ENCODE measurements around the gene FAP.

The FAP gene

GRCh38 chr2:162244541-162245031, 1.3 kb upstream of the FAP start:
- no peak overlapping the region for H3K4me3 ChIP-seq (replicated peaks in 1 of 2; ENCODE audit: low read depth in 2 of 2, low read length in 2 of 2)
- peak; percentile 87 to 98 for DNase-seq (ENCODE audit: low read depth in 2 of 2)
- TF ChIP-seq CTCF (IDR thresholded peaks at IDR 0.05; ENCODE audit: low read depth, low read length), result no peak

GRCh38 chr2:162243715-162244114, 470 bp upstream of the FAP start:
- peak overlapping the region in 1 of 2 donors; percentile 70 for H3K4me3 ChIP-seq (replicated peaks in 1 of 2; ENCODE audit: low read depth in 2 of 2, low read length in 2 of 2)
- TF ChIP-seq CTCF (IDR thresholded peaks at IDR 0.05; ENCODE audit: low read depth, low read length), result no peak
- no peak for DNase-seq (ENCODE audit: low read depth in 2 of 2)

GRCh38 chr2:162242586-162243280, 512 bp downstream of the FAP start:
- no peak for TF ChIP-seq CTCF (IDR thresholded peaks at IDR 0.05; ENCODE audit: low read depth, low read length)
- DNase-seq (ENCODE audit: low read depth in 2 of 2), result peak; percentile 87 to 92
- H3K4me3 ChIP-seq (replicated peaks in 1 of 2; ENCODE audit: low read depth in 2 of 2, low read length in 2 of 2), result peak overlapping the region; percentile 43 to 70

GRCh38 chr2:162241571-162241970, 1.7 kb downstream of the FAP start:
- H3K4me3 ChIP-seq (replicated peaks in 1 of 2; ENCODE audit: low read depth in 2 of 2, low read length in 2 of 2), result peak overlapping the region; percentile 43 to 70
- TF ChIP-seq CTCF (IDR thresholded peaks at IDR 0.05; ENCODE audit: low read depth, low read length), result no peak
- peak in 1 of 2 donors; percentile 29 for DNase-seq (ENCODE audit: low read depth in 2 of 2)

- H3K4me3 ChIP-seq (replicated peaks in 1 of 2; ENCODE audit: low read depth in 2 of 2, low read length in 2 of 2), result no peak overlapping the region
- no peak for TF ChIP-seq CTCF (IDR thresholded peaks at IDR 0.05; ENCODE audit: low read depth, low read length)
- DNase-seq (ENCODE audit: low read depth in 2 of 2), result no peak
Observed at GRCh38 chr2:162234620-162235462, 8.4 kb downstream of the FAP start.

GRCh38 chr2:162233197-162233596, 10.0 kb downstream of the FAP start:
- TF ChIP-seq CTCF (IDR thresholded peaks at IDR 0.05; ENCODE audit: low read depth, low read length), result no peak
- no peak overlapping the region for H3K4me3 ChIP-seq (replicated peaks in 1 of 2; ENCODE audit: low read depth in 2 of 2, low read length in 2 of 2)
- peak; percentile 85 to 90 for DNase-seq (ENCODE audit: low read depth in 2 of 2)
